T-helper 9 cell (primary cell): ENCODE data around the gene TMEM18.

Source experiments
- DNase-seq: peaks from one replicate; pipeline ENCODE4 v3.0.0-alpha.2; 2020

TMEM18 gene

DNA sequence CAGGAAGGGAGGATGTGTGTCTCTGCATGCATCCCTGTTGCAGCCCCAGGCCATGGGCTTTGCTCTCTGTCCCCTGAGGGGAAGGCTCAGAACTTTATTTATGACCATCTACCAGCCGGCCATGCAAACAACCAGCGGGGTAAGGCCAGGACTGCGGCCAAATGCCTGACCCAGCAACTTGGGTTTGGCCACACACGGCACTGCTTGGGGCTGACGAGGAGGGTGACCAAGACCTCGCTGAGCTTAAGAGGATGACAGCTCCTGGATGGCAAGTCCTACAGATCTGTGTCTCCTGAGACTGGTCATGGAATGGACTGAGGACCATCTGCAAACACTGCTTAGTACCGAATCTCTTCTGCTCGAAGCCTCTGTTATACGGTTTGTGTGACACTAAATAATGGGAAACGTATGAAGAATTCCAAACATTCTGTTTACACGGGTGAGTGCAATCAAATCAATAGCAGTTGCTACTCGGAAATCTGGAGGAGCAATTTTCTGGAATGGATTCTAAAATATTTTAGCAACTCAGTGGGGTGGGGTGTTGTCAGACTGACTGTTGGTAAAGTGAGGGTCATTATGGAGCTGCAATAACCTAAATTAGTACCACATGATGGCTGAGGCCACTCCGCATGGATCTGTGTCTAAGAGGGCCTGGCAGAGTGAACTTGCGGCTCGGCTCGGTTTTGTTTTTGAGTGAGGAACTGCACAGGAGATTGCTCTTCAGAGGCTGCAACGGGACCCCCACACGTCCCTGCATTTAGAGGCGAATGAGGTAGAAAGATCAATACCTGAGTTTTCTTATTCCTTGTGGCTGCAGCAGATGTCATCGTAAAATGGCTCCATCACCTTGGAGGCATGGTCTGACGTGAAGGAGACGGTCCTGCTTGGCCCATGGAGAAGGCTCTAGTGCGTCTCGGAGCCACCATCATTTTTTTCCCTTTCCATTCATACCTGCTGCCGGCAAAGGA, 26.6 kb downstream of the TMEM18 start:
- DNase-seq, result no peak

DNA sequence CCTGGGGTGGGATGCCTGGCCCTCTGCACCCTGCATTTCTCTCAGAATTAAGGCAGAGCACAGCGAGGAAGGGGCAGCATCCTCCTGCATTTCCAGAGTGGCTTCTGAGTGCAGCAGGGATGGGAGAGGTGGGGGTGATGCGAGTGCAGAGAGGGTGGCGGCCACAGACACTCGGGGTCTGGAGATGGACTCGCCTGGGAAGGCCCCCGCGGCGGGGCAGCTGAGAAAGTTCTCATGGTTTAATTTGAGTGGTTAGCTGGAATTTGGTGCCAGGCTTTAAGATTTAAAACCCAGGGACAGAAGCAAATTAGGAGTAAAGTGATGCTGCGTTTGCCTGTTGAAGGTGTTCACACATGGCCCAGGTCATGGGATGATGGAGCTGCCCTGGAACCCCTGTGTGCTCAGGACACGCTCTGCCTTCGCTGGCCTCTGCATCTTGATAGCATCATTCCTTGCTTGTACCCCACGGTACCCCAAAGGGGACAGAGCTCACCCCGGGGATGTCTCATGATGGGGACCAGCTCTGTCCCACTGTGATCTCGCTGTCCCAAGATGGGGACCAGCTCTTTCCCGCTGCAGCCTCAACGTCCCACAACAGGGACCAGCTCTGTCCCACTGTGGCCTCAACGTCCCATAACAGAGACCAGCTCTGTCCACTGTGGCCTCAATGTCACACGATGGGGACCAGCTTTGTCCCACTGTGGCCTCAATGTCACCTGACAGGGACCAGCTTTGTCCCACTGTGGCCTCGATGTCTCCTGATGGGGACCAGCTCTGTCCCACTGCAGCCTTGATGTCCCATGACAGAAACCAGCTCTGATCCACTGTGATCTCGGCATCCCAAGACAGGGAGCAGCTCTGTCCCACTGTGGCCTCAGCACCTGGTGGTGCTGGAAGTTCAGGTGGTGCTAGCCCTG, 27.5 kb downstream of the TMEM18 start:
- DNase-seq, result no peak

DNA sequence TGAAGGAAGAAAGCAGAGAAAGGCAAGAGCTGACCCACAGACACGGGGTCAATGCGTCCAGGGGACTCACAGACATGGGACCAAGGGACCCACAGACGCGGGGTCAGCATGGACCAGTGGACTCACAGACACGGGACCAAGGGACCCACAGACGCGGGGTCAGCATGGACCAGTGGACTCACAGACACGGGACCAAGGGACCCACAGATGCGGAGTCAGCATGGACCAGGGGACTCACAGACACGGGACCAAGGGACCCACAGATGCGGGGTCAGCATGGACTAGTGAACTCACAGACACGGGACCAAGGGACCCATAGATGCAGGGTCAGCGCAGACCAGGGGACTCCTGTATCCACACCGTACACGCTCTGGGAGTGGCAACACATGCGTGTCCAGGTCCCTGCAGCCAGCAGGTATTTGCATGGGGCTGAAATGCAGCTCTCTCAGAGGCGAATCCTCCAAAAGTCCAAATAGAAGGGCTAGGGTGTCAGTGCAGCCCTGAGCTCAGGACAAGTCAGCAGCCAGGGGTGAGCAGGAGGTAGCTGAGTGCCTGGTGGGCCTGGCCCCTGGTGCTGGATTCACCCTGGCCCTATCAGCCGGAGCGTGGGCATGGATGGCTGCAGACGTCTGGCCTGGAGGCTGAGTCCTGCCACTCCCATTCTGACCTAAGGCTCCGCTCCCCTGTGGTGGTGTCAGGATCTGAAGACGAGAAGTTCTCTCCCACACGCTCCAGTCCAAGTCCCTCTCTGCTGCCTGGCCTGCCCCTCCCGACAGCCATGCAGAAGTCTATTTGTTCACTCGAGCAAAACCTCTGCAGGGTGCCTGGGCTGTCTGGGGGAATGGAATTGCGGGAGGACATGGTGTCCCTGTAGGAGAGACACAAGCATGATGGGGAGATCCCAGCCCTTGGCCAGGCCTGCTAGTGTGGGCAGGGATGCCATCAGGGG, 28.5 kb downstream of the TMEM18 start:
- DNase-seq, result no peak

DNA sequence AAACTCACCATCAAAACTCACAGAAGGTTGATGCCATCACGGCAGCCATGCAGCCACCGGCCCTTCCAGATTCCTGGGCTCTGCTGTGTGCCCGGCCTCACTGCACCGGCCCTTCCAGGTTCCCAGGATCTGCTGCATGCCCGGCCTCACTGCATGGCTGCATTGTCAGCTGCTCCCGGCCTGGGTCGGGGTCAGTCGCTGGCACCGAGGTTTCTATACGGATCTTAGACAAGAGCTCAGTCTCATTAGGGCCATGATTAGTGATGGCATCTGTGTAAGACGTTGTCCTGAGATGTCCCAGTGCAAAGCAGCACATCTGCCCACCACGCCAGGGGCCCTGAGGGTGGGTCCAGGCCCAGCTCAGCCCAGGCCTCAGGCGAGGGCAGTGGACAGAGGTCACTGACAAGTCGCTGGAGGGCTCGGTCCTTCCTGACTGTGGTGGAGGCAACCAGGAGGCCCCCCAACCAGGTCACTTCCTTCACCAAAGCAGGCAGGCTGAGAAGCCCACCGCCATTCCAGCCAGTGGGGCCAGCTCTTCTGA, 29.4 kb downstream of the TMEM18 start:
- no peak for DNase-seq

DNA sequence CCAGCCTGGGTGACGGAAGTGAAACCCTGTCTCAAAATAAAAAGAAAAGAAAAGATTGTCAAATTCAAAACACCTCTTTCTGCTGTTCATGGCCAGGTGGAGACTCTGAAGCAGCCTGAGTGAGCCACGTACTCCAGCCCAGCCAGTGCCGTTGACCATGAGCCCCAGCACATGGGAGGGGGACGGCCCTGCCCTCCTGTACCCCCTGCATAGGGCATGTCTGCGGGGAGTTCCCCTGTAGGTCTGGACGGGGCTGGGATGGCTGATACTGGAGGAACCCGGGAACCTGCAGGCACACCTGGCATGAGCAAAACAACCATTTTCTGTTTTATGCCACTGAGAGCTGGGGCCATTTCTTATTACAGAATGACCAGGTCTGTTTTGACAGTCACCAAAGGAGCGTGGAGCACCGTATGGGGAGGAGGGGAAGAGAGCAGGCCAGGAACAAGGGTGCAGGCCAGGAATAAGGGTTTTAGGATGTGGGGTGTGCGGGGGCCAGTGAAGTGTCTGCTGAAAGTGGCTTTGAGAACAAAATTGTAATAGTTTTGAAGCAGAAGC, 30.1 kb downstream of the TMEM18 start:
- no peak for DNase-seq

DNA sequence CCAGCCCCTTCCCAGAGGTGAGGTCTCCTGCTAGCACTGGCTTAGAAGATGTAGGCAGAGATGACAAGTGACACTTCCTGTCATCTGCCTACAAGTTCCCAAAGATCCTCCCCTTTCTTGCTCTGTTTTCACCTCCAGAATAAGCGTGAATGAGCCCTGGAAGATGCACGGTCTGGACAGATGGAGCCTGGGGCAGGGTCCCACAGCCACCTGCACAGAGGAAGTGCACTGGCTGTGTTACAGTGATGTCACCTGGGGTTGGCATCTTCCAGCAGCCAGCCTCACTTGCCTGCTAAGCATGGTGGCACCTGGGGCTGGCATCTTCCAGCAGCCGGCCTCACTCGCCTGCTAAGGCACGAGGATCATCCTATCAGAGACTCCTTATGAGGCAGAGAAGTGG, 32.3 kb downstream of the TMEM18 start:
- no peak for DNase-seq

DNA sequence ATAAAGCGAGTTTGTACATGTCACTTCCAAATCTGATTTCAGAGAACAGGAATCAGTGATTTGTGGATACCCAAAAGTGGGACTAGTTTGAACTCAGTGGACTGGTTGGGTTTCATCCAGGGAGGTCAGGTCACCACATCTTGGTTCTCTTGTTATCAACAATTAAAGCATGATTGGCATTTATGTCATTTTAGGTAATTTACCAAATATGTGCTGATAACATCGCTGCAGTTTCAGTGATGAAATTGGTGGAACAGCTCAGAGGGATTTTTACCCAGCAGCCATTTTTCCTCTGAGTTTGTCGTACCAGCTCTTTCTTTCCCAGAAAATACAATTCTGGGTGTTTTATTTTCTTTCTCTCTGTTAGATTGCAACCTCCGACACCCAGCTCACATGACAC, 33.4 kb downstream of the TMEM18 start:
- no peak for DNase-seq

DNA sequence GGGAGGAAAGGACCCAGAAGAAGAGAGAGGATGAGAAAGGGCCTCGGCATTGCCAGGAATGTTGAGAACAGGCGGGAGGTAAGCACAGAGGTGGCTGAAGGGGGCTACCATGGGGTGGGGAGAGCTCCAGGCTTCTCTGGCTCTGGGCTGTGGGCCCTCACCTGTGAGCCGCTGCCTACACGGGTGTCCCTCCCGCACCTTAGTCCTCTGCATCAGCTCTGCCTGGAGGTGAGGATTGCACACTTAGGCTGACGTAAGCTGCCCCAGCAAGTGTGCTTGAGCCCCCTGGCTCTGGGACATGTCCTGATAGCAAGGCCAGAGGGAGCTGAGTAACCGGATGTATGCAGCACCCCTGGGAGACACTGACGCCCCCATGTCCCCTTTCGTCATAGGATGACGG, 33.9 kb downstream of the TMEM18 start:
- no peak for DNase-seq

DNA sequence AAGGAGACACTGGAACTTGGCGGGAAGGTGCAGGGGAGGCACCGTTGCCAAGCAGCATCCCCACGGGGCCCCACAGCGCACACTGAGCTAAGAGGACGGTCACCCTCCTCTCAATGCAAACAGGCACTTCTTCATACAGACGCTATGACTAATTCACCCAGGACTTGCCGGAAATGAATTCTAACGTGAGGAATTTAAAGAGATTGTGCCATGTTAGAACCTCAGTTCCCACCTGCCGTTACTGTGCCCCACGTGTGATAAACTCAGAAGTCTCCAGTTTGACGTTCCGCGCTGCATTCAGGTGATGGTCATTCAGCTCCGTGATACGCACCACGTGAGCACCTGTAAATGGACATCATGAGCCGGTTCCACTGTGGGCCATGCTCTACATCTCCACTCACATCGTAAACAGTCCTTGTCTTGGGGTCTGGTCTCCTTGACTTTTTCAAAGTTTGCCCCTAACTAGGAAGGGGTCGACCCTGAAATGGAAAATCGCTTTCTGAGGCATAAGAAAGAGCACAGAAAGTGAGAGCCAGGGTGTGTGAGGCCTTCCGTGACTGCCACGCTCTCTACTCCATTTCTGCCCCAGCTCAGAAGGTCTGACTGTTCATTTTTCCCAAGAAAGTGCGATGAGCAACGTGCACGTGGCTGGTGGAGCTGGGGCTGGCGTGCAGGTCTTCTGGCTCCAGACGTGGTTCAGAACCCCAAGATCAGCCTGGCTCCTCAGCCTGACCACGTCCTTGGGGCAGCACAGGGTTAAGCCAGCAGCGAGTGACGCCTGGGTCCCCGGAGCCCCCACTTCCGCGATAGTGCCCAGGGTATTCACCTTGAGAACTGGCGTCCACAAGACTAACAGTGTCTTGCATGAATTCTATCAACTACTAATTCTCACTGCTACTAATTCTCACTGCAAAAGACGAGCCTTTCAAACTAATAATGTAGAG, 35.1 kb downstream of the TMEM18 start:
- DNase-seq, result no peak

DNA sequence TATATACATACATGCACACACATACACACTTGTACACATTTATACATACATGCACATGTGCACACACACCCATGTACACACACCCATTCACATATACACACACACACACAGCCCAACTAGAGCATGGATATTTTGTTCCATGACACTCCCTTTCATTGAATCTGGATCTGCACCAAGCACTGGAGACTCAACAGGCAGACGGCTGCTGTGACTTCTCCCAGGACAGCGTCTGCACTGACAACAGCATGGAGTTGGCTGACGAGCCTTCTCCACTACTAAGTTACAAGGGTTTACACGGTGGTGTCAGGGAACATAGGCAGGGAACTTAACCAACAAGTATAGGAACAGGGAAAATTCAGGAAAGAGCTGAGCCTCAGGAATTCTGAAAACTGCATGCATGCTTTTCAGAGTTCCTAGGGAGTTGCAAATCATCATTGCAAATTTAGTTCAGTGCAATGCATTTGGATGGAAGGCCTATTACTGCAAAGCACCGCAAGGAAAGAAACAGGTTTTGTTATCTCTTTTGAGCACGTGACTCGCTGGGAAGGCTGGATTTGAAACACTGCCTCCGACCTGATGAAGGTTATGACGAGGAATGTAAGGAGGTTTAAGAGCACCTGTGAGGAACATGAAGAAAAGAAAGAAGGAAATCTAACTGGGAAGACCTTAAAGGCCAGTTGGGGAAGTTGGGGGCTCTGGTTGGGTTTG, 35.9 kb downstream of the TMEM18 start:
- DNase-seq, result no peak

DNA sequence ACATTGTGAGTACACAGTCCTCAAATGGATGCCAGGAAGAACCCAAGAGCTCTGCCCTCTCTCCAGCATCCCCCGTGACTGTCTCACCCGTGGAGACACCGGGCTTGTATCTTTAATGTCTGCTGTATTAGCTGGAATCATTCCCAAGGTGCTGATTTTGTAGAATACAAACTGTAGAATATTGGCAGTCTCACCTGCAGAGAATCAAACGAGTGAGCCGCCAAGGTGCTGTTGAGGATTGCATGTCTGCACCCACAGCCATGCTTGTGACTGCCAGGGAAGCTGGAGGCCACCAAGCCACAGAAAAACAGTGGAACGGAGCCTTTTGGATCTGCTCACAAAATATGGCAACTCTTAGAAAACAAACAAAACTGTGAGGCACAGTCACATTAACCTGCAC, 37.5 kb downstream of the TMEM18 start:
- DNase-seq, result no peak

DNA sequence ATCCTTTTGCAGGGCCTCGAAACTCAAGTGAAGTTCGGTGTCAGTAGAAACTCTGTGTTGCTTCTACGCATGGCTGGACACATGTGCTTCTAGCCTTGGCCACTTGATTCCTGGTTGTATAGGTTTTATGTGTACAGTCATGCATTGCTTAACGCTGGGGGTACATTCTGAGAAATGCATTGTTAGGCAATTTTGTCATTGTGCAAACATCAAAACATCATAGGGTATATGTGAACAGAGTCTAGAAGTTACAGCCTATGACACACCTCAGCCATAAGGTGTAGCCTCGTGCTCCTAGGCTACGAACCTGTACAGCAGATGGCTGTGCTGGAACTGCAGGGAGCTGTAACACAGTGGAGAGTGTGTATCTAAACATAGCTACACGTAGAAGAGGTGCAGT, 39.4 kb downstream of the TMEM18 start:
- DNase-seq, result no peak

DNA sequence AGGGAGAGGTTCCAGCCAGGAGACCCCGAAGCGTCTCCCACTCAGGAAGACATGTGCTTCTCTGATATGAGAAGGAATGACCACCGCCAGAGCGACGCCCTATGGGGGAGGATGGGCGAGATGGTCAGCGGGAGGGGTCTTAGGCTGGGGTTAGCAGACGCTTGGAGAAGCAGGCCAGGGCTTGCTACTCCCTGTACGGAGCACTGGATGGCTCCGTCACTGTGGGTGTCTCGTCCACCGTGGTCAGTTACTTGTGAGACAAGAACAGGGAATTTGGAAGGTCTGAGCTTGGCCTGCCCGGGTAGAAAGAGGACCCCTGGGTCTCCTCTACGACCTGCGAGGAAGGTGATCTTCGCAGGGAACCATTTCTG, 39.8 kb downstream of the TMEM18 start:
- DNase-seq, result no peak

DNA sequence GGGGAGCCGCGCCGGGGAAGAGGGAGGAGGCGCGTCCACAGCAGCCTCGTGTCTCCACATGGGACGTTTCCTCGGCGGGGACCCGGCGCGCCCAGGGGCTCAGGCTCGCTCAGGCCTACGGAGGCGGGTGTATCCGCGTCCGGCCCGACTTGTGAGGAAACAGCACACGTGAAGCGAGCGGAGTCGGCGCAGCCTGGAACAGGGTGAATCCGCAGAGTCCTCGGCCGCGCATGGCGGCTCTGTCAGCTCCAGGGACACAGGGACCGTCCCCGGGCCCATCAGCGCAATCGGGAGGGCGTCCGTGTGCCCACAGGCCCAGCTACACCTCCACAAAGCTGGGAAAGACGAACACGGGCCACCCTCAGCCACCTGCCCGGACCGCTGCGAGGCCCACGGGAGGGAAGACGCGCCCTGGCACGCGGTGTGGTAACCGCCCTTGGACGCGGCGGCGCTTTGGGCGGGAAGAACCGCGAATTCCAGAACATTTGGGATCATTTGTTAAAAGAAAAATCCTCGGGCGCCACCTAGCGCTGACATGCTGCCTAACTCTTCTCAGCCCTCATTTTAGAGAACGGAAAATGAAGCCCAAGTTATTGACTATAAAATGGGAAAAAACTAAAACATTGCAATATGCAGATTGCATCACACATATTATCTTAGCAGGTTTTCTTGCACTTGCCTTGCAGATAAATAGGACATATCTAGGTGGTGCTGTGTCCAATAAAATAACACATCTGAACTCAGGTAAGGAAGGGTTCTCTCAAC, 40.4 kb downstream of the TMEM18 start:
- DNase-seq, result peak; percentile 53

DNA sequence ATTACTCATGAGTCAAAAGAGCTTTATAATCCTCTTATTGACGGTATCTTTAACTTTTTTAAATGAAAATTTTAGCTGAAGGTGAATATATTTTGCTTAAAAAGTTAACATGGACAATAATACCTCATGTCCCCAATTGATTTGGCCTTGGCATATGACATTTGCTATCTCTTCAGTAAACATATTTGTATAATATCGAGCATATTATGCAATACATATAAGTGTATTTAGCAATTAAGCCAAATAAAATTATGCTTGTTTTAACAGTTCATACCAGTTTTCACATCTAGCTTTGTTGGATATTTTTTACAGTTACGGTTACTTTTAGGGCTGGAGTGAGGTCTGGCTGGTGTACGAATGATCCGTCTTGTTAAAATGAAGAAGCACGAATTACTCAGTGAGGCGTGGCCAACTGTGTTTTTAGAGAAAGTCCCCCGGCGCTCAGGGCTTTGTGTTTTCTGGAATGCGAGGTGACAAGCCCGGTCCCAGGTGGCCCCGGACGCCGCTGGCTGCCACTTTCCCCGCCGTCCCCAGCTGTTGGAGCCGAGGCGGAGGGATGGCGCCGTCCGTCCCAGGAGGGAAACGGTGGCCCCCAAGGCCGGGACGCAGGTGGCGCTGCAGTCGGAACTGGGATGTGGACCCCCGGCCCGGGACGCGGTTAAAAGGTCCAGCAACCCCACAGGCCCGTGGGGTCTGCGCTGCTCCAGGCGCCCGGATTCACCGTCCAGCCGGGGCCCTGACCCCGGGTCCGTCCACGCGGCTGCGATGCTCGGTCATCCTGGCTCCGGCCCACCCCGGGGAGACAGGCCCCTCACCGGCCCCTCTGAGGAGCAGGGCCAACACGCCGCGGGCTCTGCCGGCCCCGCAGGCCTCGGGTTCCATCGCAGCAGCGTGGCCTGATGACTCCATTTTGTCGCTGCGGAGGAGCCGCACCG, 41.3 kb downstream of the TMEM18 start:
- DNase-seq, result no peak

DNA sequence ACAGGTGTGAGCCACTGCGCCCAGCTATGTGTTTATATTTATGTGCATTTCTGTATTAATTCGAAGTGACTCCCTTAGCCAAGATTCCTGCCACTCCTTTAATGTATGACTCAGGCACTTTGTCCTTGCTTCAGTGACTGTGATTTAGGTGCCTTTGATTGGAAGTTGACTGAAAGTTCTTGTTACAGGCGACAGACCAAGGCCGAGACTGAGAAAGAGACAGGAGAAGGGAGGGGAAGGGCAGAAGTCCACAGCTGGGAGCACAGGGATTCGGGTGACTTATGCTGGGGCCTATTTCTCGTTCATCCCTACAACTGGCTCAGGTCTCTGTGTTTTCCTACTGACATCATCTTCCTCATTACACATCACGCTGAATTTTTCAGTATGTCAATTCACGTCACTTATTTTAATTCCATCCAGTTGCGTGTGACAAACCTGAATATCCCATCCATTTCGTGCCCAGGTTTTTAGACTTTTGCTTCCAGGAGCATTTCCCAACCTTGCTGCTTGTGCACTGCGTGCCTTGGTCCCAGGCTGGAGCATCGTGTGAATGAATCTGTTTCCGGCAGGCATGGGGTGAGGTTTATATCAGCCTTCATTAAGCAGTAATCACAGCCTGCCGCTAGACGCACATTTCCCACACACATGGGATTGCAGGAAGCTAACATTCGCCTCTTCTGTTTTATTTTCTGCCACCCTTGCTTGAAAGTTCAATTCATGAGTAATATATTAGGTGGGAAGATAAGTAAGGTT, 42.4 kb downstream of the TMEM18 start:
- no peak for DNase-seq

DNA sequence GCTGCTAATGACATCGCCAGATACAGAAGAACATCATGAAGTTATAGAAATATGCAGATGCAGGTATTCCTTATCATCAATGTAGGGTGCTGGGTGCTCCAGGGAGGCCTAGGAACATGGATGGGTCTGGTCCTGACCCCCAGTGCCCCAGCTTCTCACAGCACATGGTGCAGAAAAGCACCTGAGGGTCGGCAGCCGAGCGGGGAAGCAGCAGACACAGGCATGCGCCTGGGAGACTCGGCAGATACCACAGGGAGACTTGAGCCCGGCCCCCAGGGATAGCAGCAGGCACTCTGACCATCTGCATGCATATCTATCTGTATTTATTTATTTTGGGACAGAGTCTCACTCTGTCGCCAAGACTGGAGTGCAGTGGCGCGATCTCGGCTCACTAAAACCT, 43.2 kb downstream of the TMEM18 start:
- no peak for DNase-seq
